H9 (cell line): ENCODE data around the gene NSFL1C. TPM values are rescaled to one million over a fixed set of nuclear protein-coding genes. Genes with fewer than 3 reads are reported as not detected.

Experiments used
- DNase-seq: peaks from one replicate; pipeline ENCODE4 v3.0.0-alpha.2; 2017
- H2AFZ ChIP-seq: one replicate; pipeline ENCODE4 v1.6.1; 2013; ENCODE audit warnings: mild to moderate bottlenecking, low read length, control low read depth, moderate library complexity
- H2AK5ac ChIP-seq: 2 replicates; pipeline ENCODE4 v1.6.1; 2013; ENCODE audit warnings: low read length, control low read depth, mixed read lengths; ENCODE audit not compliant: insufficient read length
- H2BK120ac ChIP-seq: one replicate; pipeline ENCODE4 v1.6.1; 2013; ENCODE audit warnings: low read depth, mild to moderate bottlenecking, low read length, control low read depth, inconsistent platforms; ENCODE audit not compliant: poor library complexity, severe bottlenecking
- H2BK12ac ChIP-seq: 2 replicates; pipeline ENCODE4 v1.6.1; 2013; ENCODE audit warnings: low read length, control low read depth, mixed read lengths, low read depth; ENCODE audit not compliant: insufficient read length
- H2BK15ac ChIP-seq: 2 replicates; pipeline ENCODE4 v1.6.1; 2013; ENCODE audit warnings: low read depth, low read length, control low read depth
- H2BK20ac ChIP-seq: one replicate; pipeline ENCODE4 v1.6.1; 2013; ENCODE audit warnings: low read depth, mild to moderate bottlenecking, low read length, control low read depth, inconsistent platforms; ENCODE audit not compliant: poor library complexity, severe bottlenecking
- H2BK5ac ChIP-seq: 2 replicates; pipeline ENCODE4 v1.6.1; 2013; ENCODE audit warnings: low read length, control low read depth, mixed read lengths; ENCODE audit not compliant: insufficient read length
- H3K14ac ChIP-seq: 2 replicates; pipeline ENCODE4 v1.6.1; 2013; ENCODE audit warnings: low read length, control low read depth; ENCODE audit not compliant: insufficient read depth
- H3K18ac ChIP-seq: 2 replicates; pipeline ENCODE4 v1.6.1; 2013; ENCODE audit warnings: low read depth, mild to moderate bottlenecking, mixed read lengths, low read length, control low read depth; ENCODE audit not compliant: insufficient read length
- H3K23ac ChIP-seq: 2 replicates; pipeline ENCODE4 v1.6.1; 2013; ENCODE audit warnings: low read length, control low read depth, mixed read lengths, low read depth; ENCODE audit not compliant: insufficient read length
- H3K23me2 ChIP-seq: 2 replicates; pipeline ENCODE4 v1.6.1; 2013; ENCODE audit warnings: low read depth, mild to moderate bottlenecking, mixed read lengths, low read length, control low read depth; ENCODE audit not compliant: insufficient read length, poor library complexity, severe bottlenecking
- H3K27ac ChIP-seq: 2 replicates; pipeline ENCODE4 v1.5.1; 2013; ENCODE audit warnings: low read length, control low read depth, mixed read lengths, low read depth; ENCODE audit not compliant: insufficient read length
- H3K27me3 ChIP-seq: 2 replicates; pipeline ENCODE4 v1.6.1; 2013; ENCODE audit warnings: low read length, control low read depth, inconsistent platforms; ENCODE audit not compliant: insufficient read depth
- H3K4ac ChIP-seq: 2 replicates; pipeline ENCODE4 v1.6.1; 2013; ENCODE audit warnings: low read depth, mild to moderate bottlenecking, control low read depth, inconsistent platforms, low read length, moderate library complexity
- H3K4me1 ChIP-seq: 2 replicates; pipeline ENCODE4 v1.6.1; 2013; ENCODE audit warnings: low read length, control low read depth, inconsistent platforms; ENCODE audit not compliant: insufficient read depth
- H3K4me2 ChIP-seq: 2 replicates; pipeline ENCODE4 v1.6.1; 2013; ENCODE audit warnings: low read length, control low read depth, mixed read lengths; ENCODE audit not compliant: insufficient read length, insufficient read depth
- H3K56ac ChIP-seq: 2 replicates; pipeline ENCODE4 v1.6.1; 2013; ENCODE audit warnings: low read depth, mild to moderate bottlenecking, mixed read lengths, low read length, control low read depth; ENCODE audit not compliant: insufficient read length
- H3K79me1 ChIP-seq: 2 replicates; pipeline ENCODE4 v1.6.1; 2013; ENCODE audit warnings: low read depth, mild to moderate bottlenecking, moderate library complexity, low read length, control low read depth, inconsistent platforms; ENCODE audit not compliant: insufficient read depth, poor library complexity, severe bottlenecking
- H3K79me2 ChIP-seq: 2 replicates; pipeline ENCODE4 v1.6.1; 2013; ENCODE audit warnings: low read length, control low read depth, inconsistent platforms; ENCODE audit not compliant: insufficient read depth
- H3K9ac ChIP-seq: 2 replicates; pipeline ENCODE4 v1.6.1; 2013; ENCODE audit warnings: low read length, control low read depth, mixed read lengths; ENCODE audit not compliant: insufficient read length; ENCODE audit errors: extremely low read depth
- H3K9me3 ChIP-seq: one replicate; pipeline ENCODE4 v1.6.1; 2013; ENCODE audit warnings: low read depth, low read length, inconsistent platforms; ENCODE audit not compliant: control insufficient read depth
- H3T11ph ChIP-seq: one replicate; pipeline ENCODE4 v1.6.1; 2013; ENCODE audit warnings: mild to moderate bottlenecking, low read length, control low read depth, inconsistent platforms
- H4K20me1 ChIP-seq: one replicate; pipeline ENCODE4 v1.6.1; 2013; ENCODE audit not compliant: control insufficient read depth, insufficient read length, insufficient read depth
- H4K5ac ChIP-seq: 2 replicates; pipeline ENCODE4 v1.6.1; 2013; ENCODE audit warnings: low read depth, mild to moderate bottlenecking, mixed read lengths, low read length, control low read depth; ENCODE audit not compliant: insufficient read length
- H4K8ac ChIP-seq: replicated peaks from 2 replicates; pipeline ENCODE4 v1.6.1; 2013; ENCODE audit warnings: low read length, control low read depth, mixed read lengths, low read depth; ENCODE audit not compliant: insufficient read length
- H4K91ac ChIP-seq: 2 replicates; pipeline ENCODE4 v1.6.1; 2013; ENCODE audit warnings: low read depth, mild to moderate bottlenecking, moderate library complexity, mixed read lengths, low read length, control low read depth; ENCODE audit not compliant: insufficient read length
- H3K27ac Mint-ChIP-seq, 3 experiments: 2 replicates in 2 of 3; 3 replicates in 1 of 3; pipeline ENCODE4 v1.8.0; 2020 to 2021; ENCODE audit warnings: mixed read lengths in 3 of 3, mild to moderate bottlenecking in 1 of 3, moderate library complexity in 1 of 3
- H3K27me3 Mint-ChIP-seq: 2 replicates; pipeline ENCODE4 v1.8.0; 2021; ENCODE audit warnings: low read depth, mild to moderate bottlenecking, moderate library complexity, mixed read lengths
- H3K36me3 Mint-ChIP-seq, 3 experiments: 2 replicates in 2 of 3; 3 replicates in 1 of 3; pipeline ENCODE4 v1.8.0; 2020 to 2021; ENCODE audit warnings: low read depth in 3 of 3, mixed read lengths in 3 of 3; ENCODE audit not compliant: insufficient read depth in 1 of 3
- H3K4me1 Mint-ChIP-seq, 2 experiments: 2 replicates each; pipeline ENCODE4 v1.8.0; 2020; ENCODE audit warnings: mixed read lengths in 2 of 2
- H3K4me3 Mint-ChIP-seq, 2 experiments: 2 replicates in 1 of 2; 3 replicates in 1 of 2; pipeline ENCODE4 v1.8.0; 2020 to 2021; ENCODE audit warnings: mild to moderate bottlenecking in 2 of 2, mixed read lengths in 2 of 2, moderate library complexity in 1 of 2
- H3K9me3 Mint-ChIP-seq, 2 experiments: 2 replicates in 1 of 2; 3 replicates in 1 of 2; pipeline ENCODE4 v1.8.0; 2020; ENCODE audit warnings: mild to moderate bottlenecking in 2 of 2, mixed read lengths in 2 of 2, moderate library complexity in 1 of 2
- WGBS: extraction: QIAGEN DNeasy Blood & Tissue Kit; methylation state at CpG from one replicate; pipeline ENCODE4 v1.1.7; 2013; ENCODE audit warnings: missing lambda C conversion rate, low lambda C conversion rate, mixed read lengths; ENCODE audit not compliant: insufficient read length; ENCODE audit errors: extremely low coverage; 5-methylcytosine and 5-hydroxymethylcytosine counted together
- total RNA-seq: library from RNA; stranded (reverse); gene quantifications from 2 replicates; pipeline ENCODE4 v1.2.1, GENCODE V29; 2021
- TF ChIP-seq, protein P1 (sequence below): fragments of 200-600 bp; sonication (generic); conservative IDR thresholded peaks from 3 replicates; pipeline ENCODE4 v1.8.0; 2021; ENCODE audit warnings: antibody characterized with exemption, mild to moderate bottlenecking

NSFL1C gene
- total RNA-seq, 1 experiment from 2014 or later, result 81.8 TPM

GRCh38 chr20:1448081-1448620, 18.5 kb downstream of the NSFL1C start:
- H3T11ph ChIP-seq, result no peak overlapping the region
- no peak overlapping the region for H2BK12ac ChIP-seq
- H3K56ac ChIP-seq, result no peak overlapping the region
- Mint-ChIP-seq H3K9me3 (no peaks in the 10 kb centered on the region; a peak in 1 of 5 replicates), H3K27ac (no peak overlapping the region), H3K36me3 (peaks cover 56 to 87% (median 84%) of the 10 kb centered on the region in 3 experiments; a peak in 6 of 7 replicates), H3K4me3 (no peak overlapping the region), H3K27me3 (no peaks in the 10 kb centered on the region), H3K4me1 (no peaks in the 10 kb centered on the region)
- H2BK20ac ChIP-seq, result no peak overlapping the region
- H4K5ac ChIP-seq, result no peak overlapping the region
- peaks cover 28% of the 10 kb centered on the region for H3K9me3 ChIP-seq
- H3K4ac ChIP-seq, result no peak overlapping the region
- no peaks in the 10 kb centered on the region for H3K27me3 ChIP-seq
- H3K79me1 ChIP-seq, result no peaks in the 10 kb centered on the region
- TF ChIP-seq, protein P1, sequence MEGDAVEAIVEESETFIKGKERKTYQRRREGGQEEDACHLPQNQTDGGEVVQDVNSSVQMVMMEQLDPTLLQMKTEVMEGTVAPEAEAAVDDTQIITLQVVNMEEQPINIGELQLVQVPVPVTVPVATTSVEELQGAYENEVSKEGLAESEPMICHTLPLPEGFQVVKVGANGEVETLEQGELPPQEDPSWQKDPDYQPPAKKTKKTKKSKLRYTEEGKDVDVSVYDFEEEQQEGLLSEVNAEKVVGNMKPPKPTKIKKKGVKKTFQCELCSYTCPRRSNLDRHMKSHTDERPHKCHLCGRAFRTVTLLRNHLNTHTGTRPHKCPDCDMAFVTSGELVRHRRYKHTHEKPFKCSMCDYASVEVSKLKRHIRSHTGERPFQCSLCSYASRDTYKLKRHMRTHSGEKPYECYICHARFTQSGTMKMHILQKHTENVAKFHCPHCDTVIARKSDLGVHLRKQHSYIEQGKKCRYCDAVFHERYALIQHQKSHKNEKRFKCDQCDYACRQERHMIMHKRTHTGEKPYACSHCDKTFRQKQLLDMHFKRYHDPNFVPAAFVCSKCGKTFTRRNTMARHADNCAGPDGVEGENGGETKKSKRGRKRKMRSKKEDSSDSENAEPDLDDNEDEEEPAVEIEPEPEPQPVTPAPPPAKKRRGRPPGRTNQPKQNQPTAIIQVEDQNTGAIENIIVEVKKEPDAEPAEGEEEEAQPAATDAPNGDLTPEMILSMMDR, result no peak
- no peak overlapping the region for H2BK120ac ChIP-seq
- H4K91ac ChIP-seq, result no peak overlapping the region
- no peak overlapping the region for H3K4me2 ChIP-seq
- no peak overlapping the region for H3K27ac ChIP-seq
- DNase-seq, result no peak
- no peaks in the 10 kb centered on the region for H3K4me1 ChIP-seq
- H3K14ac ChIP-seq, result no peak overlapping the region
- no peaks in the 10 kb centered on the region for H4K20me1 ChIP-seq
- H3K9ac ChIP-seq, result no peak overlapping the region
- H3K18ac ChIP-seq, result no peak overlapping the region
- H3K23ac ChIP-seq, result no peak overlapping the region
- H4K8ac ChIP-seq, result no peak overlapping the region
- no peak overlapping the region for H2BK5ac ChIP-seq
- H3K79me2 ChIP-seq, result no peaks in the 10 kb centered on the region
- H2AK5ac ChIP-seq, result no peak overlapping the region
- H2BK15ac ChIP-seq, result no peak overlapping the region
- H3K23me2 ChIP-seq, result no peaks in the 10 kb centered on the region
- H2AFZ ChIP-seq, result no peak overlapping the region
- no CpG with 5 or more reads among the region's 4 CpGs for WGBS
